GM23338 (cell line): ENCODE results near the gene FRMPD1. TPM values are rescaled to one million over a fixed set of nuclear protein-coding genes. Genes with fewer than 3 reads are reported as not detected.

ENCODE experiments used
- ATAC-seq: fragments of 200-7000 bp; cut with Tn5 transposase; 3 replicates; pipeline ENCODE4 v1.9.1; 2020
- DNase-seq: peaks from one replicate; pipeline ENCODE4 v3.0.0-alpha.2; 2015; ENCODE audit warnings: low spot score
- H2AFZ ChIP-seq: fragments of 200-600 bp; sonication (generic); 2 replicates; pipeline ENCODE4 v1.8.0; 2016; ENCODE audit warnings: antibody characterized with exemption, mild to moderate bottlenecking, moderate library complexity
- H3F3A ChIP-seq: fragments of 200-600 bp; sonication (generic); replicated peaks from 2 replicates; pipeline ENCODE4 v1.8.0; 2017; ENCODE audit warnings: antibody characterized with exemption, mixed run types, low read depth
- H3K27ac ChIP-seq: fragments of 200-600 bp; sonication (generic); 2 replicates; pipeline ENCODE4 v1.6.1; 2016; ENCODE audit warnings: low read depth
- H3K27me3 ChIP-seq: fragments of 200-600 bp; sonication (generic); 2 replicates; pipeline ENCODE4 v1.8.0; 2016; ENCODE audit warnings: mild to moderate bottlenecking, mixed run types, moderate library complexity; ENCODE audit not compliant: insufficient read depth
- H3K36me3 ChIP-seq: fragments of 200-600 bp; sonication (generic); 2 replicates; pipeline ENCODE4 v1.8.0; 2016; ENCODE audit warnings: mild to moderate bottlenecking; ENCODE audit not compliant: insufficient read depth
- H3K4me1 ChIP-seq: fragments of 200-600 bp; sonication (generic); 2 replicates; pipeline ENCODE4 v1.8.0; 2016; ENCODE audit warnings: mild to moderate bottlenecking, moderate library complexity; ENCODE audit not compliant: insufficient read depth
- H3K4me2 ChIP-seq: fragments of 200-600 bp; sonication (generic); 2 replicates; pipeline ENCODE4 v1.7.1; 2017; ENCODE audit warnings: mixed run types
- H3K4me3 ChIP-seq: fragments of 200-600 bp; sonication (generic); 2 replicates; pipeline ENCODE4 v1.6.1; 2016; ENCODE audit warnings: mixed run types
- H3K79me2 ChIP-seq: fragments of 200-600 bp; sonication (generic); replicated peaks from 2 replicates; pipeline ENCODE4 v1.8.0; 2017; ENCODE audit warnings: mild to moderate bottlenecking; ENCODE audit not compliant: insufficient read depth
- H3K9me2 ChIP-seq: fragments of 200-600 bp; sonication (generic); 2 replicates; pipeline ENCODE4 v1.8.0; 2017; ENCODE audit not compliant: insufficient read depth
- H4K20me1 ChIP-seq: fragments of 200-600 bp; sonication (generic); replicated peaks from 2 replicates; pipeline ENCODE4 v1.8.0; 2017; ENCODE audit warnings: mild to moderate bottlenecking; ENCODE audit not compliant: insufficient read depth
- H3K27ac Mint-ChIP-seq: 2 replicates; pipeline ENCODE4 v1.8.0; 2020; ENCODE audit warnings: inconsistent platforms, mild to moderate bottlenecking, moderate library complexity, mixed read lengths
- H3K27me3 Mint-ChIP-seq: 3 replicates; pipeline ENCODE4 v1.8.0; 2022; ENCODE audit warnings: low read depth, mild to moderate bottlenecking, moderate library complexity, mixed read lengths, inconsistent platforms; ENCODE audit not compliant: insufficient read depth, poor library complexity
- H3K36me3 Mint-ChIP-seq: 3 replicates; pipeline ENCODE4 v1.8.0; 2021; ENCODE audit warnings: low read depth, mild to moderate bottlenecking, inconsistent platforms, moderate library complexity, mixed read lengths
- H3K4me1 Mint-ChIP-seq: 3 replicates; pipeline ENCODE4 v1.8.0; 2020; ENCODE audit warnings: mild to moderate bottlenecking, inconsistent platforms, mixed read lengths
- H3K4me3 Mint-ChIP-seq: 3 replicates; pipeline ENCODE4 v1.8.0; 2021; ENCODE audit warnings: moderate library complexity, mild to moderate bottlenecking, inconsistent platforms, mixed read lengths
- H3K9me3 Mint-ChIP-seq: 3 replicates; pipeline ENCODE4 v1.8.0; 2020; ENCODE audit warnings: moderate library complexity, mild to moderate bottlenecking, inconsistent platforms, mixed read lengths
- EZH2phosphoT487 ChIP-seq: fragments of 200-600 bp; sonication (generic); IDR thresholded peaks from one replicate; pipeline ENCODE4 v1.8.1; 2018; ENCODE audit warnings: antibody characterized with exemption; ENCODE audit not compliant: unreplicated experiment
- NANOG ChIP-seq: IDR thresholded peaks from 2 replicates; pipeline ENCODE4 v1.6.1; 2016; ENCODE audit warnings: antibody characterized with exemption, borderline replicate concordance
- POLR2AphosphoS5 ChIP-seq: IDR thresholded peaks from 2 replicates; pipeline ENCODE4 v1.6.1; 2016; ENCODE audit warnings: antibody characterized with exemption, low read depth
- REST ChIP-seq: IDR thresholded peaks from one replicate; pipeline ENCODE4 v1.6.1; 2018; ENCODE audit warnings: antibody characterized with exemption; ENCODE audit not compliant: unreplicated experiment
- ZNF331 ChIP-seq: fragments of 250-450 bp; sonication (Bioruptor Pico); IDR thresholded peaks from 2 replicates; pipeline ENCODE4 v1.5.0; 2020; ENCODE audit warnings: low read depth, mild to moderate bottlenecking, moderate library complexity
- polyA plus RNA-seq: library from polyadenylated mRNA; unstranded; fragments of >200 nt; fragmentation: Nextera tagmentation; extraction: Ambion mirVana; gene quantifications from 2 replicates; pipeline ENCODE4 v1.2.1, GENCODE V29; 2016
- total RNA-seq: library from RNA; depleted of rRNA; stranded (reverse); fragments of >200 nt; shearing (Covaris generic); gene quantifications from 2 replicates; pipeline ENCODE4 v1.2.3, GENCODE V29; 2014
- TF ChIP-seq, protein P1 (sequence below), 2 experiments: fragments of 200-600 bp in 1 of 2; sonication (generic) in 1 of 2; conservative IDR thresholded peaks; 2 replicates each; pipeline versions ENCODE4 v1.5.1 to v1.6.1; 2016 to 2017; ENCODE audit warnings: antibody characterized with exemption in 2 of 2, low read depth in 2 of 2, mild to moderate bottlenecking in 2 of 2, moderate library complexity in 1 of 2
- TF ChIP-seq, protein P2 (sequence below): fragments of 250-450 bp; sonication (Bioruptor Pico); IDR thresholded peaks from 2 replicates; pipeline ENCODE4 v1.5.0; 2020; ENCODE audit warnings: mild to moderate bottlenecking, moderate library complexity

FRMPD1 gene
- total and polyA plus RNA-seq, 2 experiments from 2014 or later, result 0.23 to 0.63 TPM

DNA sequence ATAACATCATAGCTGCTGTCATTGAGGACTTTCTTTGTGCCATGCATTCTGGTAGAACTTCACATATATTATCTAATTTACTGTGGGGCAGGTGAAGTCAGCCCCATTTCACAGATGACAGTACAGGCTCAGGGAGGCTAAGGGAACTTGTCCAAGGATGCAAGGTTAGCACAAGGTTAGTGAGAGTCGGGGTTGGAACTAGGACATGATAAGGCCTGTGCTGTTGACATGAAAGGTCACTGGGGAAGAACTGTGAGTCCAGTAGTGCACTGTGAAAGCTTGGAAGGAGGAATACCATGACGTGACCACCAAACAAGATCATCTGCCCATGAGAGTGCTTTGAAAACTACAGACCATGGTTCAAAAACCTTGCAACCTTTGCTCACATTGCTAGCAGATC lies 26.7 kb downstream of the FRMPD1 start (continued):
- TF ChIP-seq REST, result no peak

DNA sequence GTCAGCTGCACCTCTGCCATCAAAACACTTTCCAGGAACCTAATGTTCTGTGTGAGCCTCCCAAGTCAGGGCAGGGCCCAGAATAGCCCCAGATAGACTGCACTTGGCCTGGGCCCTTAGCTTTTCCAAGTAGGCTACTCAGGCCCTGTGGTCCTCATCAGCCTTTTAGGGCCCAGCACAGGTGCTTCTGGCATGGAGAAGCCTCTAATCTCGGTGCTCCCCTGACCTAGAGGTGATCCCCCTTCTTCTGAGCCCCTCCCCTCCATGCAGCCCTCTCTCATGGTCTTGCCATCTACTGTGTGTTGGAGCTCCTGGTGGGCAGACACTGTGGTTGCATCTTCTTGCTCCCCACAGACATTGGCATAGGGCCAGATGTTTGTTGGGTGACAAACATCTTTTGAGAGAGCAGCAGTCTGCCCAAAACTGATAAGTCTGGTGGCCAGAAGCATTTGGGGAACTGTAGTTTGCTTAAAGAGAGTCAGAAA lies 28.1 kb downstream of the FRMPD1 start:
- Histone ChIP-seq H3K79me2 (no peaks in the 10 kb centered on the region), H3K9me2 (no peaks in the 10 kb centered on the region), H2AFZ (no peak overlapping the region), H3F3A (no peaks in the 10 kb centered on the region), H3K27ac (no peak overlapping the region), H3K4me3 (no peak overlapping the region), H3K27me3 (no peaks in the 10 kb centered on the region), H4K20me1 (no peaks in the 10 kb centered on the region), H3K36me3 (no peaks in the 10 kb centered on the region), H3K4me1 (no peaks in the 10 kb centered on the region), H3K4me2 (no peak overlapping the region)
- Mint-ChIP-seq H3K36me3 (no peaks in the 10 kb centered on the region), H3K4me1 (no peaks in the 10 kb centered on the region), H3K9me3 (peaks cover 4% of the 10 kb centered on the region; the same call in 1 of the 3 replicates), H3K27ac (no peak overlapping the region), H3K27me3 (no peaks in the 10 kb centered on the region), H3K4me3 (no peak overlapping the region)
- DNase-seq (peak; percentile 16), ATAC-seq (peak; percentile 59)
- TF ChIP-seq ZNF331, result no peak
- no peak for TF ChIP-seq EZH2phosphoT487
- no peak for TF ChIP-seq REST
- TF ChIP-seq NANOG, result no peak
- no peak for TF ChIP-seq POLR2AphosphoS5
- TF ChIP-seq, protein P1, sequence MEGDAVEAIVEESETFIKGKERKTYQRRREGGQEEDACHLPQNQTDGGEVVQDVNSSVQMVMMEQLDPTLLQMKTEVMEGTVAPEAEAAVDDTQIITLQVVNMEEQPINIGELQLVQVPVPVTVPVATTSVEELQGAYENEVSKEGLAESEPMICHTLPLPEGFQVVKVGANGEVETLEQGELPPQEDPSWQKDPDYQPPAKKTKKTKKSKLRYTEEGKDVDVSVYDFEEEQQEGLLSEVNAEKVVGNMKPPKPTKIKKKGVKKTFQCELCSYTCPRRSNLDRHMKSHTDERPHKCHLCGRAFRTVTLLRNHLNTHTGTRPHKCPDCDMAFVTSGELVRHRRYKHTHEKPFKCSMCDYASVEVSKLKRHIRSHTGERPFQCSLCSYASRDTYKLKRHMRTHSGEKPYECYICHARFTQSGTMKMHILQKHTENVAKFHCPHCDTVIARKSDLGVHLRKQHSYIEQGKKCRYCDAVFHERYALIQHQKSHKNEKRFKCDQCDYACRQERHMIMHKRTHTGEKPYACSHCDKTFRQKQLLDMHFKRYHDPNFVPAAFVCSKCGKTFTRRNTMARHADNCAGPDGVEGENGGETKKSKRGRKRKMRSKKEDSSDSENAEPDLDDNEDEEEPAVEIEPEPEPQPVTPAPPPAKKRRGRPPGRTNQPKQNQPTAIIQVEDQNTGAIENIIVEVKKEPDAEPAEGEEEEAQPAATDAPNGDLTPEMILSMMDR (conservative IDR thresholded peaks at IDR 0.05; ENCODE audit: low read depth in 2 of 2), result 0 out of 4 replicates have a peak, but pooled peaks of 1 of the 2 experiments have one; percentile 16
- TF ChIP-seq, protein P2, sequence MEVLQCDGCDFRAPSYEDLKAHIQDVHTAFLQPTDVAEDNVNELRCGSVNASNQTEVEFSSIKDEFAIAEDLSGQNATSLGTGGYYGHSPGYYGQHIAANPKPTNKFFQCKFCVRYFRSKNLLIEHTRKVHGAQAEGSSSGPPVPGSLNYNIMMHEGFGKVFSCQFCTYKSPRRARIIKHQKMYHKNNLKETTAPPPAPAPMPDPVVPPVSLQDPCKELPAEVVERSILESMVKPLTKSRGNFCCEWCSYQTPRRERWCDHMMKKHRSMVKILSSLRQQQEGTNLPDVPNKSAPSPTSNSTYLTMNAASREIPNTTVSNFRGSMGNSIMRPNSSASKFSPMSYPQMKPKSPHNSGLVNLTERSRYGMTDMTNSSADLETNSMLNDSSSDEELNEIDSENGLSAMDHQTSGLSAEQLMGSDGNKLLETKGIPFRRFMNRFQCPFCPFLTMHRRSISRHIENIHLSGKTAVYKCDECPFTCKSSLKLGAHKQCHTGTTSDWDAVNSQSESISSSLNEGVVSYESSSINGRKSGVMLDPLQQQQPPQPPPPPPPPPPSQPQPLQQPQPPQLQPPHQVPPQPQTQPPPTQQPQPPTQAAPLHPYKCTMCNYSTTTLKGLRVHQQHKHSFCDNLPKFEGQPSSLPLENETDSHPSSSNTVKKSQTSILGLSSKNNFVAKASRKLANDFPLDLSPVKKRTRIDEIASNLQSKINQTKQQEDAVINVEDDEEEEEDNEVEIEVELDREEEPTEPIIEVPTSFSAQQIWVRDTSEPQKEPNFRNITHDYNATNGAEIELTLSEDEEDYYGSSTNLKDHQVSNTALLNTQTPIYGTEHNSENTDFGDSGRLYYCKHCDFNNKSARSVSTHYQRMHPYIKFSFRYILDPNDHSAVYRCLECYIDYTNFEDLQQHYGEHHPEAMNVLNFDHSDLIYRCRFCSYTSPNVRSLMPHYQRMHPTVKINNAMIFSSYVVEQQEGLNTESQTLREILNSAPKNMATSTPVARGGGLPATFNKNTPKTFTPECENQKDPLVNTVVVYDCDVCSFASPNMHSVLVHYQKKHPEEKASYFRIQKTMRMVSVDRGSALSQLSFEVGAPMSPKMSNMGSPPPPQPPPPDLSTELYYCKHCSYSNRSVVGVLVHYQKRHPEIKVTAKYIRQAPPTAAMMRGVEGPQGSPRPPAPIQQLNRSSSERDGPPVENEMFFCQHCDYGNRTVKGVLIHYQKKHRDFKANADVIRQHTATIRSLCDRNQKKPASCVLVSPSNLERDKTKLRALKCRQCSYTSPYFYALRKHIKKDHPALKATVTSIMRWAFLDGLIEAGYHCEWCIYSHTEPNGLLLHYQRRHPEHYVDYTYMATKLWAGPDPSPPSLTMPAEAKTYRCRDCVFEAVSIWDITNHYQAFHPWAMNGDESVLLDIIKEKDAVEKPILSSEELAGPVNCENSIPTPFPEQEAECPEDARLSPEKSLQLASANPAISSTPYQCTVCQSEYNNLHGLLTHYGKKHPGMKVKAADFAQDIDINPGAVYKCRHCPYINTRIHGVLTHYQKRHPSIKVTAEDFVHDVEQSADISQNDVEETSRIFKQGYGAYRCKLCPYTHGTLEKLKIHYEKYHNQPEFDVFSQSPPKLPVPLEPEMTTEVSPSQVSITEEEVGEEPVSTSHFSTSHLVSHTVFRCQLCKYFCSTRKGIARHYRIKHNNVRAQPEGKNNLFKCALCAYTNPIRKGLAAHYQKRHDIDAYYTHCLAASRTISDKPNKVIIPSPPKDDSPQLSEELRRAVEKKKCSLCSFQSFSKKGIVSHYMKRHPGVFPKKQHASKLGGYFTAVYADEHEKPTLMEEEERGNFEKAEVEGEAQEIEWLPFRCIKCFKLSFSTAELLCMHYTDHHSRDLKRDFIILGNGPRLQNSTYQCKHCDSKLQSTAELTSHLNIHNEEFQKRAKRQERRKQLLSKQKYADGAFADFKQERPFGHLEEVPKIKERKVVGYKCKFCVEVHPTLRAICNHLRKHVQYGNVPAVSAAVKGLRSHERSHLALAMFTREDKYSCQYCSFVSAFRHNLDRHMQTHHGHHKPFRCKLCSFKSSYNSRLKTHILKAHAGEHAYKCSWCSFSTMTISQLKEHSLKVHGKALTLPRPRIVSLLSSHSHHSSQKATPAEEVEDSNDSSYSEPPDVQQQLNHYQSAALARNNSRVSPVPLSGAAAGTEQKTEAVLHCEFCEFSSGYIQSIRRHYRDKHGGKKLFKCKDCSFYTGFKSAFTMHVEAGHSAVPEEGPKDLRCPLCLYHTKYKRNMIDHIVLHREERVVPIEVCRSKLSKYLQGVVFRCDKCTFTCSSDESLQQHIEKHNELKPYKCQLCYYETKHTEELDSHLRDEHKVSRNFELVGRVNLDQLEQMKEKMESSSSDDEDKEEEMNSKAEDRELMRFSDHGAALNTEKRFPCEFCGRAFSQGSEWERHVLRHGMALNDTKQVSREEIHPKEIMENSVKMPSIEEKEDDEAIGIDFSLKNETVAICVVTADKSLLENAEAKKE (CRISPR knock-in tag), result no peak
